HepG2 (cell line): ENCODE results near the gene THAP3. TPM values are rescaled to one million over a fixed set of nuclear protein-coding genes. Genes with fewer than 3 reads are reported as not detected.

Experiments used
- EHMT2 ChIP-seq: fragments of 200-600 bp; sonication (generic); IDR thresholded peaks from 2 replicates; pipeline ENCODE4 v1.7.0; 2017; ENCODE audit warnings: antibody characterized with exemption, low read depth, low read length, borderline replicate concordance
- FOSL2 ChIP-seq: sonication (generic); formaldehyde crosslinking; IDR thresholded peaks from 2 replicates; pipeline ENCODE4 v1.4.0; 2020; ENCODE audit warnings: missing genetic modification reagents
- GATA4 ChIP-seq: sonication (generic); IDR thresholded peaks from 2 replicates; pipeline ENCODE4 v1.6.1; 2016; ENCODE audit warnings: antibody characterized with exemption, low read depth, borderline replicate concordance
- HNF4A ChIP-seq: sonication (generic); formaldehyde crosslinking; IDR thresholded peaks from 2 replicates; pipeline ENCODE4 v1.4.0; 2020; ENCODE audit warnings: missing genetic modification reagents
- PCBP1 ChIP-seq: fragments of 200-400 bp; formaldehyde crosslinking; IDR thresholded peaks from 2 replicates; pipeline ENCODE4 v1.6.1; 2017; ENCODE audit warnings: mild to moderate bottlenecking, low read depth, low read length, borderline replicate concordance
- RFX1 ChIP-seq: fragments of 450-650 bp; IDR thresholded peaks from 2 replicates; pipeline ENCODE4 v1.6.1; 2017
- RXRB ChIP-seq: IDR thresholded peaks from 2 replicates; pipeline ENCODE4 v1.6.1; 2016; ENCODE audit warnings: borderline replicate concordance, missing genetic modification reagents, missing compliant biosample characterization
- WIZ ChIP-seq: sonication (generic); formaldehyde crosslinking; IDR thresholded peaks from 2 replicates; pipeline ENCODE4 v1.5.1; 2020; ENCODE audit warnings: mild to moderate bottlenecking, missing genetic modification reagents
- ZBTB7B ChIP-seq: sonication (generic); formaldehyde crosslinking; IDR thresholded peaks from 2 replicates; pipeline ENCODE4 v1.4.0; 2020; ENCODE audit warnings: missing genetic modification reagents
- ZNF282 ChIP-seq: fragments of 450-650 bp; IDR thresholded peaks from 2 replicates; pipeline ENCODE4 v1.6.1; 2018; ENCODE audit not compliant: partially characterized antibody
- ZNF547 ChIP-seq: sonication (generic); formaldehyde crosslinking; IDR thresholded peaks from 2 replicates; pipeline ENCODE4 v1.5.1; 2020; ENCODE audit warnings: mild to moderate bottlenecking, missing genetic modification reagents
- ZNF614 ChIP-seq: IDR thresholded peaks from 2 replicates; pipeline ENCODE4 v1.6.1; 2018; ENCODE audit warnings: missing biosample characterization, missing genetic modification reagents, inconsistent platforms, borderline replicate concordance
- ZNF678 ChIP-seq: sonication (generic); formaldehyde crosslinking; IDR thresholded peaks from 2 replicates; pipeline ENCODE4 v1.4.0; 2020; ENCODE audit warnings: mild to moderate bottlenecking, missing genetic modification reagents
- ZNF839 ChIP-seq: sonication (generic); formaldehyde crosslinking; IDR thresholded peaks from 2 replicates; pipeline ENCODE4 v1.4.0; 2020; ENCODE audit warnings: missing genetic modification reagents, mild to moderate bottlenecking, borderline replicate concordance
- polyA plus RNA-seq, 8 experiments: library from polyadenylated mRNA; depleted of rRNA in 3 of 8; stranded (reverse) in 7 of 8; unstranded in 1 of 8; fragments of >200 nt; fragmentation: Illumina TruSeq in 4 of 8; extraction: Trizol in 4 of 8; gene quantifications; 2 replicates each; pipeline versions ENCODE4 v1.2.1 to v1.2.3, GENCODE V29; 2011 to 2016; ENCODE audit warnings: low read depth in 4 of 8, missing spikeins in 1 of 8, mixed read lengths in 1 of 8; ENCODE audit not compliant: insufficient read depth in 1 of 8
- total RNA-seq, 5 experiments: library from RNA; depleted of rRNA; stranded (reverse); fragments of >200 nt; fragmentation: Illumina TruSeq; extraction: Trizol; gene quantifications; 2 replicates each; pipeline ENCODE4 v1.2.3, GENCODE V29; 2016; ENCODE audit warnings: low read depth in 1 of 5
- TF ChIP-seq, protein P1 (sequence below): sonication (generic); formaldehyde crosslinking; conservative IDR thresholded peaks from 2 replicates; pipeline ENCODE4 v1.8.1; 2023; ENCODE audit warnings: missing genetic modification reagents
- TF ChIP-seq, protein P2 (sequence below): sonication (generic); formaldehyde crosslinking; IDR thresholded peaks from 2 replicates; pipeline ENCODE4 v1.4.0; 2020; ENCODE audit warnings: mild to moderate bottlenecking, missing genetic modification reagents
- TF ChIP-seq, protein P3 (sequence below): sonication (generic); formaldehyde crosslinking; IDR thresholded peaks from 2 replicates; pipeline ENCODE4 v1.5.1; 2020; ENCODE audit warnings: mild to moderate bottlenecking, missing genetic modification reagents
- TF ChIP-seq, protein P4 (sequence below): IDR thresholded peaks from 2 replicates; pipeline ENCODE4 v1.6.1; 2018; ENCODE audit warnings: missing genetic modification reagents, mild to moderate bottlenecking, missing compliant biosample characterization

Gene THAP3
- total and polyA plus RNA-seq, 2 of the 13 experiments (the other 11 are each of a cell fraction or from before 2014, with no cell fraction given), result 10.3 to 14.9 TPM

DNA sequence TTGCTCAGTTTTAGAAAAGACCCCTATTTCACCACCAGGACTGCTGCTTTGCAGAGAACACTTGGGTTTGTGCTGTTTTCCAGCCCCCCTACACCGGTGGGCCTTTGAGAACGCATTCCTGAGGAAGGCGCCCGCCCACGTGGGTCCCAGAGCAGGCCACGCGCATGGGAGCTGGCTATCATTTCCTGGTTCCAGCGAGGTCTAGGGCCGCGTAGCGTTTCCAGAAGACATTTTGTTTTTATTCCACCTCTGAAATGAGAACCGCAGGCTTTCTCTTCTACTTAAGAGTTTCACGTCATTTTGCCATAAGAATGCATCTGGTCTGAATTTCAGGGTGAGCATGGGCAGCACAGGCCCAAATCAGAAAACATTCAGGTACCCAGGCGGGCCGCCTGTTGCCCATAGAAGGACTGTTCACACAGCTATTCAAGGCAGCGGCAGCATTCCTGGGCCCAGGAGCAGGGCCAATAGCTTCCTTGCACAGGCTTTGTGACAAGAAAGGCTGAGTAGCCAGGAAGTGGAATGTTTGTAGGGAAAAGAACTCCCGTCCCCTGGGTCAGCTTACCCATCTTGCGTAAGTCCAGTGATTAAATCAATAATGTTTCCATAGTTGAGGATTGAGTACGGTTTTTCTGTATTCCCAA, 20.6 kb upstream of the THAP3 start (continued):
- TF ChIP-seq ZNF547 (CRISPR knock-in tag) (no peak; the same call in 1 of the 2 replicates), ZBTB7B (0 out of 2 replicates have a peak, but pooled peaks have one; percentile 47), ZNF614 (CRISPR knock-in tag) (no peak), WIZ (no peak), ZNF282 (no peak), ZNF839 (CRISPR knock-in tag) (no peak), ZNF678 (CRISPR knock-in tag) (no peak), RFX1 (no peak), EHMT2 (no peak), FOSL2 (CRISPR knock-in tag) (peak; percentile 55), GATA4 (no peak), PCBP1 (no peak), HNF4A (CRISPR knock-in tag) (peak; percentile 77), RXRB (CRISPR knock-in tag) (peak; percentile 77)
- TF ChIP-seq, protein P1, sequence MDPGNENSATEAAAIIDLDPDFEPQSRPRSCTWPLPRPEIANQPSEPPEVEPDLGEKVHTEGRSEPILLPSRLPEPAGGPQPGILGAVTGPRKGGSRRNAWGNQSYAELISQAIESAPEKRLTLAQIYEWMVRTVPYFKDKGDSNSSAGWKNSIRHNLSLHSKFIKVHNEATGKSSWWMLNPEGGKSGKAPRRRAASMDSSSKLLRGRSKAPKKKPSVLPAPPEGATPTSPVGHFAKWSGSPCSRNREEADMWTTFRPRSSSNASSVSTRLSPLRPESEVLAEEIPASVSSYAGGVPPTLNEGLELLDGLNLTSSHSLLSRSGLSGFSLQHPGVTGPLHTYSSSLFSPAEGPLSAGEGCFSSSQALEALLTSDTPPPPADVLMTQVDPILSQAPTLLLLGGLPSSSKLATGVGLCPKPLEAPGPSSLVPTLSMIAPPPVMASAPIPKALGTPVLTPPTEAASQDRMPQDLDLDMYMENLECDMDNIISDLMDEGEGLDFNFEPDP (CRISPR knock-in tag), result no peak
- TF ChIP-seq, protein P2, sequence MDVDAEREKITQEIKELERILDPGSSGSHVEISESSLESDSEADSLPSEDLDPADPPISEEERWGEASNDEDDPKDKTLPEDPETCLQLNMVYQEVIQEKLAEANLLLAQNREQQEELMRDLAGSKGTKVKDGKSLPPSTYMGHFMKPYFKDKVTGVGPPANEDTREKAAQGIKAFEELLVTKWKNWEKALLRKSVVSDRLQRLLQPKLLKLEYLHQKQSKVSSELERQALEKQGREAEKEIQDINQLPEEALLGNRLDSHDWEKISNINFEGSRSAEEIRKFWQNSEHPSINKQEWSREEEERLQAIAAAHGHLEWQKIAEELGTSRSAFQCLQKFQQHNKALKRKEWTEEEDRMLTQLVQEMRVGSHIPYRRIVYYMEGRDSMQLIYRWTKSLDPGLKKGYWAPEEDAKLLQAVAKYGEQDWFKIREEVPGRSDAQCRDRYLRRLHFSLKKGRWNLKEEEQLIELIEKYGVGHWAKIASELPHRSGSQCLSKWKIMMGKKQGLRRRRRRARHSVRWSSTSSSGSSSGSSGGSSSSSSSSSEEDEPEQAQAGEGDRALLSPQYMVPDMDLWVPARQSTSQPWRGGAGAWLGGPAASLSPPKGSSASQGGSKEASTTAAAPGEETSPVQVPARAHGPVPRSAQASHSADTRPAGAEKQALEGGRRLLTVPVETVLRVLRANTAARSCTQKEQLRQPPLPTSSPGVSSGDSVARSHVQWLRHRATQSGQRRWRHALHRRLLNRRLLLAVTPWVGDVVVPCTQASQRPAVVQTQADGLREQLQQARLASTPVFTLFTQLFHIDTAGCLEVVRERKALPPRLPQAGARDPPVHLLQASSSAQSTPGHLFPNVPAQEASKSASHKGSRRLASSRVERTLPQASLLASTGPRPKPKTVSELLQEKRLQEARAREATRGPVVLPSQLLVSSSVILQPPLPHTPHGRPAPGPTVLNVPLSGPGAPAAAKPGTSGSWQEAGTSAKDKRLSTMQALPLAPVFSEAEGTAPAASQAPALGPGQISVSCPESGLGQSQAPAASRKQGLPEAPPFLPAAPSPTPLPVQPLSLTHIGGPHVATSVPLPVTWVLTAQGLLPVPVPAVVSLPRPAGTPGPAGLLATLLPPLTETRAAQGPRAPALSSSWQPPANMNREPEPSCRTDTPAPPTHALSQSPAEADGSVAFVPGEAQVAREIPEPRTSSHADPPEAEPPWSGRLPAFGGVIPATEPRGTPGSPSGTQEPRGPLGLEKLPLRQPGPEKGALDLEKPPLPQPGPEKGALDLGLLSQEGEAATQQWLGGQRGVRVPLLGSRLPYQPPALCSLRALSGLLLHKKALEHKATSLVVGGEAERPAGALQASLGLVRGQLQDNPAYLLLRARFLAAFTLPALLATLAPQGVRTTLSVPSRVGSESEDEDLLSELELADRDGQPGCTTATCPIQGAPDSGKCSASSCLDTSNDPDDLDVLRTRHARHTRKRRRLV (CRISPR knock-in tag), result no peak
- TF ChIP-seq, protein P3, sequence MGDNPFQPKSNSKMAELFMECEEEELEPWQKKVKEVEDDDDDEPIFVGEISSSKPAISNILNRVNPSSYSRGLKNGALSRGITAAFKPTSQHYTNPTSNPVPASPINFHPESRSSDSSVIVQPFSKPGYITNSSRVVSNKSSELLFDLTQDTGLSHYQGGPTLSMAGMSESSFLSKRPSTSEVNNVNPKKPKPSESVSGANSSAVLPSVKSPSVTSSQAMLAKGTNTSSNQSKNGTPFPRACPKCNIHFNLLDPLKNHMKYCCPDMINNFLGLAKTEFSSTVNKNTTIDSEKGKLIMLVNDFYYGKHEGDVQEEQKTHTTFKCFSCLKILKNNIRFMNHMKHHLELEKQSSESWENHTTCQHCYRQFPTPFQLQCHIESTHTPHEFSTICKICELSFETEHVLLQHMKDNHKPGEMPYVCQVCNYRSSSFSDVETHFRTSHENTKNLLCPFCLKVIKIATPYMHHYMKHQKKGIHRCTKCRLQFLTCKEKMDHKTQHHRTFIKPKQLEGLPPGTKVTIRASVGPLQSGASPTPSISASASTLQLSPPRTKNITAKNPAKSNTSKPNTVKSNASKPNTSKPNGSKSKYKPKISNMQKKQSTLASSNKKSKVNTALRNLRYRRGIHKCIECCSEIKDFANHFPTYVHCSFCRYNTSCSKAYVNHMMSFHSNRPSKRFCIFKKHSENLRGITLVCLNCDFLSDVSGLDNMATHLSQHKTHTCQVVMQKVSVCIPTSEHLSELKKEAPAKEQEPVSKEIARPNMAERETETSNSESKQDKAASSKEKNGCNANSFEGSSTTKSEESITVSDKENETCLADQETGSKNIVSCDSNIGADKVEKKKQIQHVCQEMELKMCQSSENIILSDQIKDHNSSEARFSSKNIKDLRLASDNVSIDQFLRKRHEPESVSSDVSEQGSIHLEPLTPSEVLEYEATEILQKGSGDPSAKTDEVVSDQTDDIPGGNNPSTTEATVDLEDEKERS (CRISPR knock-in tag), result peak; percentile 76; the same call in 1 of the 2 replicates
- TF ChIP-seq, protein P4, sequence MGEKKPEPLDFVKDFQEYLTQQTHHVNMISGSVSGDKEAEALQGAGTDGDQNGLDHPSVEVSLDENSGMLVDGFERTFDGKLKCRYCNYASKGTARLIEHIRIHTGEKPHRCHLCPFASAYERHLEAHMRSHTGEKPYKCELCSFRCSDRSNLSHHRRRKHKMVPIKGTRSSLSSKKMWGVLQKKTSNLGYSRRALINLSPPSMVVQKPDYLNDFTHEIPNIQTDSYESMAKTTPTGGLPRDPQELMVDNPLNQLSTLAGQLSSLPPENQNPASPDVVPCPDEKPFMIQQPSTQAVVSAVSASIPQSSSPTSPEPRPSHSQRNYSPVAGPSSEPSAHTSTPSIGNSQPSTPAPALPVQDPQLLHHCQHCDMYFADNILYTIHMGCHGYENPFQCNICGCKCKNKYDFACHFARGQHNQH (CRISPR knock-in tag), result peak; percentile 80
